Testis (tissue), 2 donors: ENCODE data around the gene HMG20A.

Experiments
- CTCF ChIP-seq, 3 experiments: fragments of 450-650 bp in 2 of 3; fragments of 200-600 bp in 1 of 3; sonication (generic) in 1 of 3; IDR thresholded peaks; one replicate each; pipeline ENCODE4 v1.5.1; 2016 to 2019; ENCODE audit warnings: antibody characterized with exemption in 3 of 3, mild to moderate bottlenecking in 2 of 3, moderate library complexity in 1 of 3
- POLR2A ChIP-seq: fragments of 450-650 bp; IDR thresholded peaks from one replicate; pipeline ENCODE4 v1.6.1; 2017; ENCODE audit warnings: antibody characterized with exemption, mild to moderate bottlenecking, moderate library complexity

GRCh38 chr15:77412972-77413698, 7.6 kb upstream of the HMG20A start:
- TF ChIP-seq CTCF (IDR thresholded peaks at IDR 0.05) (no peak), POLR2A (no peak)
